Measurements from ENCODE around the gene GPC3. TPM values are rescaled to one million over a fixed set of nuclear protein-coding genes. Genes with fewer than 3 reads are reported as not detected.

Gene GPC3
- total RNA-seq, 4 donors from 2014 or later: 1.4 to 5.8 (median 2.7) TPM

DNA sequence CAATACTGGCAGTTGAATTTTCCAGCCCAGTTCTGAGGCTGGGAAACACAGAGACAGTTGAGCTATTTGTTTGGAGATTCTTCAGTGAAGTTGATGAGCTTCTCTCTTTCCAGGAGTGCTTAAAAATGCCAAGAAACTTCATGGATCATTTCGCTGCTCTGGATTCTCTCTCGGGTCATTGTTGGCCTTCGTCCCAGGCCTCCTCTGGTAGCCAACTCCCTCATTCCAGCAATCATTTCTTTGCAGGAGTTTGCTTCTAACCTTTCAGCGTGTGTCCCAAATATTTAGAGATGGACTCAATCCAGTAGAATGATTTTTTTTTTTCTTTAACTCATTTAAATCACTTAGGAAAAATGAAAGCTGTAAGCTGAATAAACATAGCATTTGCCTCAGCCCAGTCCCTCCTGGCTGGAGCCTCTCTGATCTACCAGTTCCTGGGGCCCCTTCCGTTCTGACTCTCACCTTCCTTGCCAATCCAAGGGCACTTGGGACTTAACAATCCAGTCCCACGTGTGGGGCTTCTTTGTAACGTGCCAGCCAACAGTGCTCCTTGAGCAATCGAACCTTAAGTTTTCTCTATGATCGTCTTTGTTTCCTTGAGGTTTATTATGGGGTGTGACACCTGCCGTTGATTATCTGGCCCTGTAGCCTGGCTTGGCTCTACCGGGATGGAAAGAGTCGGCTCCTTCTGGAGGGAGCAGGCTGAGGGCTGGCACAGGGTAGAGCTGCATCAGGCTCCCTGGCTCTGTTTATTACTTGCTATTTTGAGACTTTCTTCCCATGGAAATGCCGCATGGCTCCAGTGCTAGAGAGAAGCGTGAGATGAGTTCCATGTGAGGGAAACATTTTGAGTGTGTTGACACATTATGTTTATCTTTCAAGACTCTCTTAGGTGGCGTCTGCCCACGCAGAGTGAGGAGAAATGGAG is 489.7 kb downstream of the GPC3 start:
- Histone ChIP-seq H3K27me3 (no peaks in the 10 kb centered on the region), H3K36me3 (no peaks in the 10 kb centered on the region), H3K4me3 (peak overlapping the region in 1 of 4 donors; percentile 6), H3K9me3 (no peaks in the 10 kb centered on the region), H3K27ac (peak overlapping the region; percentile 12 to 48 (median 16)), H3K4me1 (peaks cover 0 to 4% of the 10 kb centered on the region in 2 donors)
- TF ChIP-seq, protein P1, sequence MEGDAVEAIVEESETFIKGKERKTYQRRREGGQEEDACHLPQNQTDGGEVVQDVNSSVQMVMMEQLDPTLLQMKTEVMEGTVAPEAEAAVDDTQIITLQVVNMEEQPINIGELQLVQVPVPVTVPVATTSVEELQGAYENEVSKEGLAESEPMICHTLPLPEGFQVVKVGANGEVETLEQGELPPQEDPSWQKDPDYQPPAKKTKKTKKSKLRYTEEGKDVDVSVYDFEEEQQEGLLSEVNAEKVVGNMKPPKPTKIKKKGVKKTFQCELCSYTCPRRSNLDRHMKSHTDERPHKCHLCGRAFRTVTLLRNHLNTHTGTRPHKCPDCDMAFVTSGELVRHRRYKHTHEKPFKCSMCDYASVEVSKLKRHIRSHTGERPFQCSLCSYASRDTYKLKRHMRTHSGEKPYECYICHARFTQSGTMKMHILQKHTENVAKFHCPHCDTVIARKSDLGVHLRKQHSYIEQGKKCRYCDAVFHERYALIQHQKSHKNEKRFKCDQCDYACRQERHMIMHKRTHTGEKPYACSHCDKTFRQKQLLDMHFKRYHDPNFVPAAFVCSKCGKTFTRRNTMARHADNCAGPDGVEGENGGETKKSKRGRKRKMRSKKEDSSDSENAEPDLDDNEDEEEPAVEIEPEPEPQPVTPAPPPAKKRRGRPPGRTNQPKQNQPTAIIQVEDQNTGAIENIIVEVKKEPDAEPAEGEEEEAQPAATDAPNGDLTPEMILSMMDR (IDR thresholded peaks at IDR 0.05 in 4 of 5, conservative IDR thresholded peaks at IDR 0.05 in 1 of 5): no peak
- TF ChIP-seq POLR2A (IDR thresholded peaks at IDR 0.05): no peak
- DNase-seq (peak in 1 of 2 donors; percentile 36), ATAC-seq (peak; percentile 75 to 81)
- intact Hi-C loops (cut with DNase I; ENCODE audit: low total_unique reads) (no loop called here), in situ Hi-C loops (cut with MboI; ENCODE audit: low sequenced_read_pairs in 4 of 4) (no loop called here)

DNA sequence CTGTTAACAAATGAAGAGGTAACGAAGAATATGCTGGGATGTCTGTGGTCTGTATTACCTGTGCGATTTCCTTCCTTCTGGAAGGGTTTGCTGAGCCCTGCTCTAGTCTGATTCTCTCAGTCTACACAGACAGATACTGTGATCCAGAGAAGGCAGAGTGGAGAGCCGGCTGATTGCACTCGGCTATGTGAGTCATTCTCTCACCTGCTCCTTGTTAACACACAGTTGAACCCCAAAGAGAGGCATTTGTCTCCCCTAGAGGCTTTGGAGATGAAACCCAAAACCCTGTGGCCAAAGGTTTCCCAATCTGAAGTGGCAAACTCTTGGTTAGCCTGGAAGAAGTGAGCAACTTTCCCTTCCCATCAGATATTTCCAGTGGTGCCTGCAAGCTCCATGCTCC is 492.0 kb downstream of the GPC3 start:
- DNase-seq (no peak), ATAC-seq (no peak)
- no peak for TF ChIP-seq POLR2A (IDR thresholded peaks at IDR 0.05)
- TF ChIP-seq, protein P1 (IDR thresholded peaks at IDR 0.05 in 4 of 5, conservative IDR thresholded peaks at IDR 0.05 in 1 of 5): no peak
- no peak overlapping the region for H3K27ac ChIP-seq
- H3K36me3 ChIP-seq: no peaks in the 10 kb centered on the region
- no peaks in the 10 kb centered on the region for H3K9me3 ChIP-seq
- no peak overlapping the region for H3K4me3 ChIP-seq
- H3K4me1 ChIP-seq: peaks cover 0 to 4% of the 10 kb centered on the region in 2 donors
- intact Hi-C loops (cut with DNase I; ENCODE audit: low total_unique reads): no loop called here
- H3K27me3 ChIP-seq: no peaks in the 10 kb centered on the region
- in situ Hi-C loops (cut with MboI; ENCODE audit: low sequenced_read_pairs in 4 of 4): no loop called here

DNA sequence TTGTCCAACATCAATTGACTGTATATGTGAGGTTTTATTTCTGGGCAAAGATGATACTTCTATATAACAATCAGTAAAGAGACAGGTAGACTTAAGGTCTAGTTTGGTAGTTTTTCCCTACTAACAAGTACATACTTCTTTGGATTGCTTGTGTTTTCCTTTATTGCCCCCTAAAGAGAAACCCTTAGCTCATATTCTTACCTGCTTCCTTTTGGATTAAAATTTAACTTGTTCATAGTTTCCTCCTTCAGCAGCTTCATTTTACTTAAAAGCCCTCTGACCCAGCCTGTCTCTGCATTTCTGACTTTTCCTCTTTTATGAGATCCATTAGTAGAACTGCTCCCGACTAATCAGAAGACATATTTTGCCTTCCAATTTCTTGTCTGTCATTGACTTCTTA is 494.4 kb downstream of the GPC3 start:
- intact Hi-C loops (cut with DNase I; ENCODE audit: low total_unique reads): no loop called here
- H3K27ac ChIP-seq: no peak overlapping the region
- no peak for DNase-seq
- H3K4me1 ChIP-seq: peaks cover 0 to 1% of the 10 kb centered on the region in 2 donors
- no peaks in the 10 kb centered on the region for H3K36me3 ChIP-seq
- ATAC-seq: no peak
- TF ChIP-seq POLR2A (IDR thresholded peaks at IDR 0.05): no peak
- TF ChIP-seq, protein P1 (IDR thresholded peaks at IDR 0.05 in 4 of 5, conservative IDR thresholded peaks at IDR 0.05 in 1 of 5): no peak
- H3K4me3 ChIP-seq: no peak overlapping the region
- H3K27me3 ChIP-seq: no peaks in the 10 kb centered on the region
- in situ Hi-C loops (cut with MboI; ENCODE audit: low sequenced_read_pairs in 4 of 4): no loop called here
- no peaks in the 10 kb centered on the region for H3K9me3 ChIP-seq
